Muscle layer of duodenum (tissue), 2 donors: ENCODE results near the gene MFSD2B.

ENCODE experiments used
- H3K27ac ChIP-seq: one replicate; pipeline ENCODE4 v1.7.0; 2013; ENCODE audit warnings: mild to moderate bottlenecking, low read length
- H3K27me3 ChIP-seq: one replicate; pipeline ENCODE4 v1.7.0; 2013; ENCODE audit warnings: low read depth, mild to moderate bottlenecking, control low read depth, low read length
- H3K36me3 ChIP-seq, 2 donors: one replicate each; pipeline ENCODE4 v1.7.0; 2013; ENCODE audit warnings: low read length in 2 of 2, control low read depth in 1 of 2, mild to moderate bottlenecking in 1 of 2; ENCODE audit not compliant: insufficient read depth in 2 of 2, control insufficient read depth in 1 of 2
- H3K4me1 ChIP-seq, 2 donors: one replicate each; pipeline ENCODE4 v1.7.0; 2013; ENCODE audit warnings: low read length in 2 of 2, mild to moderate bottlenecking in 2 of 2, control low read depth in 1 of 2, moderate library complexity in 1 of 2; ENCODE audit not compliant: insufficient read depth in 2 of 2, control insufficient read depth in 1 of 2
- H3K4me3 ChIP-seq, 2 donors: one replicate each; pipeline ENCODE4 v1.7.0; 2013; ENCODE audit warnings: low read length in 2 of 2, low read depth in 1 of 2, mild to moderate bottlenecking in 1 of 2
- H3K9me3 ChIP-seq, 2 donors: one replicate each; pipeline ENCODE4 v1.7.0; 2013; ENCODE audit warnings: low read length in 2 of 2, control low read depth in 1 of 2, mild to moderate bottlenecking in 1 of 2; ENCODE audit not compliant: control insufficient read depth in 1 of 2
- donor health status: healthy.

MFSD2B gene

DNA sequence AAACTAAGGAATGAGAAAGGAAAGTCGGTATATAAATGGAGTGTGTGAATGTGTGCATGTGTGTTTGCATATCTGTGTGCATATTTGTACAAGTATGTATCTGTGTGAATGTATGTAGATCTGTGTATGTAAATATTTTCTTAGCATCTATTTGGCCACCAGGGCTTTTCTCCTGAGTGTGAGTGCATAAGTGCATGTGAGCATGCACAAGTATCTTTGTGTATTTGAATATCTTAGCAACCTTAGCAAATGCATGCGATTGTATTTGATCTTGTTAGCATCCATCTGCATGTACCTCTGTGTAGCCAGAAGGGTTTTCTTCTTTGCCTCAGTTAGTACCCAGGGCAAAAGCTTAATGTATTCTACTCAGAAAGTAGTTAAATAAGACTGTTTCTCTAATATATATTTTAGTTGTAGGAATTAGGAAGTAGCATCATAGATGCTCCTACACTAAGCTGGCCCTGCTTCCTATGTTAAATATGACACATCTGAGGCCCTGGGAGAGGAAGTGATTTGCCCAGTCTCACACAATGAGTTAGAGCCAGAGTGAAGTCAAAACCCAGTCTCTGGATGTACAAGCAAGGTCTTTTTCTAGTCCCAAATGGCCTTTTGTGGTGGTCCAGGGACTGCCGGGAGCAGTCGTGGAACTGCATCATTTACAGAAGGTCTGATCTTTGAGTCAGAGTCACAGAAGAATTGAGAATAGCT, 48.8 kb downstream of the MFSD2B start:
- Histone ChIP-seq H3K36me3 (no peaks in the 10 kb centered on the region), H3K27ac (no peak overlapping the region), H3K27me3 (no peaks in the 10 kb centered on the region), H3K4me1 (no peaks in the 10 kb centered on the region), H3K4me3 (no peak overlapping the region), H3K9me3 (no peaks in the 10 kb centered on the region)

DNA sequence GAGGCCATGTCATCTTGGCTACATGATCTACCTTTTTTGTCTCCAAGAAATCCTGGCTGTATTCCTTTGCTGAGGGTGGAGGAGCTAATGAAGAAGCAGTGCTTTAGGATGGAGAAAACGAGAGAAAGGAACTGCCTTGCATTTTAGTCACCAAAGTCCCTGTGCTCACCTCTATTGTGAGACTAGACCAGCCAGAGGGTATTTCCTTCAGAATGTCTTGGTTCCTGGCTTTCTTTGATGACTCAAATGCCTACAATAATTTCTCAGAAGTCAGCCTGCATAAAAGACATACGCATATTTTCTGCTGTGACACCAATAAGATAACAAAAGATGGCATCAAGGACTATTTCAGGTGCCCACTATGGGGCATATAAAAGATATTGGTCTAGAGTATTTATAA, 55.5 kb downstream of the MFSD2B start:
- H3K36me3 ChIP-seq = peaks cover 14 to 39% of the 10 kb centered on the region in 2 donors

DNA sequence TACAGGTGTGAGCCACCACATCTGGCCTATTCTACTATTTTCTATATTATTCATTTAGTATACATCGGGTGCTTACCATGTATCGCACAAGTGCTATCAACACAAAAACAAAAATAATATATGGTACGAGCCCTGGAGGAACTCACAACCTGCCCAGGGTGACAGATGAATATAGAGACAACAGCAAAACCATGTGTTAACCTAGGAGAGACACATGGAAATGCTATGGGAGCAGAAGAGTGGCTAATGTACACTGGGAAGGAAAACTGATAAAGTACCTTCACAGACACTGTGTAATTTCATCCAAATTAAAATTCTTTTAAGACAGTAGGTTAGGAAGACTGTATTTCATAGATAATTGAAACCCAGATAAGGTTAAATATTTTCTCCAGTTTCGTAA, 62.4 kb downstream of the MFSD2B start:
- no peaks in the 10 kb centered on the region for H3K27me3 ChIP-seq
- H3K4me1 ChIP-seq = peaks cover 0 to 8% of the 10 kb centered on the region in 2 donors
- no peaks in the 10 kb centered on the region for H3K9me3 ChIP-seq
- H3K27ac ChIP-seq = no peak overlapping the region
- H3K4me3 ChIP-seq = no peak overlapping the region
- H3K36me3 ChIP-seq = peaks cover 20 to 32% of the 10 kb centered on the region in 2 donors

More for the DNA sequence above, 55.5 kb downstream of the MFSD2B start:
- no peaks in the 10 kb centered on the region for H3K4me1 ChIP-seq
- H3K27me3 ChIP-seq = no peaks in the 10 kb centered on the region
- H3K4me3 ChIP-seq = no peak overlapping the region
- H3K27ac ChIP-seq = no peak overlapping the region
- H3K9me3 ChIP-seq = no peaks in the 10 kb centered on the region

DNA sequence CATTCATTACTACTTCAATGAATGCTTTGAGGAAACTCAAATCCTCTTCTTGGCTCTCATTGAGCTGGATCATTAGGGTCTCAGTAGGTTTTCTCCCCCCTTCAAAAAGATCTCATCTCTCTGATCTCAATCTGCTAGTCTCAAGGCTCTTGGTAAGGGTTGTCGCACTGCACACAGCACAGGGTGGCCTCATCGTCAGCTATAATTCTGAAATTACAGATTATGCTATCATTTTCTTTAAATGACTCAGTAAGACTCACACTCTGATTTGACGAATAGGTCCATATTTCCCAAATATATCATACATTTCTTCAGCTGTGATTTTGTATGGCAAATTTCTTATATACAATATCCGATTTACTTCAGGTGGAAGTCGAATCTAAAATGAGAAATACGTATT, 63.9 kb downstream of the MFSD2B start:
- H3K27ac ChIP-seq = no peak overlapping the region
- H3K9me3 ChIP-seq = no peaks in the 10 kb centered on the region
- peaks cover 18 to 20% of the 10 kb centered on the region in 2 donors for H3K36me3 ChIP-seq
- H3K4me3 ChIP-seq = no peak overlapping the region
- H3K27me3 ChIP-seq = no peaks in the 10 kb centered on the region
- H3K4me1 ChIP-seq = peaks cover 0 to 17% of the 10 kb centered on the region in 2 donors

DNA sequence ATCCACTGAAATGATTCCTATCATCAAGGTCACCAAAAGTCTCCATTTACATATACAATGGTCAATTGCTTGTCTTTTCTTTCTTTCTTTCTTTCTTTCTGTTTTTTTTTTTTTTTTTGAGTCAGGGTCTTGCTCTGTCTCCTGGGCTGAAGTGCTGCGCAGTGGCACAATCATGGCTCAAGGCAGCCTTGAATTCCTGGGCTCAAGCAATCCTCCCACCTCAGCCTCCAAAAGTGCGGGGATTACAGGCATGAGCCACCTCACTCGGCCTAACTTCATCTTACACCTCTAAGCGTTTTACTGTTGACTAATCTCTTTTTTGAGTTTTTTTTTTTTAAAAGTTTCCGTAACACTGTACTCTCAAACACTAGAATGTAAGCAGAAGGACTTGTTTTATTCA, 65.4 kb downstream of the MFSD2B start:
- H3K36me3 ChIP-seq = peaks cover 15 to 19% of the 10 kb centered on the region in 2 donors
- peaks cover 0 to 17% of the 10 kb centered on the region in 2 donors for H3K4me1 ChIP-seq
- no peaks in the 10 kb centered on the region for H3K27me3 ChIP-seq
- peak overlapping the region; percentile 94 to 96 for H3K4me3 ChIP-seq
- peak overlapping the region; percentile 88 for H3K27ac ChIP-seq
- H3K9me3 ChIP-seq = no peaks in the 10 kb centered on the region
